HG03520 (cell line): Measurements from ENCODE around the gene IL1B.
A peak's percentile ranks its signal among the peaks of the same experiment; 100 is the strongest.

Experiments
- ATAC-seq: cut with Tn5 transposase; IDR thresholded peaks from one replicate; pipeline ENCODE4 v1.9.1; 2021; ENCODE audit warnings: mild to moderate bottlenecking, moderate library complexity; ENCODE audit not compliant: unreplicated experiment

Gene IL1B

GRCh38 chr2:112830682-112831512 is 5.7 kb downstream of the IL1B start:
- ATAC-seq: no peak

- no peak for ATAC-seq
These were observed 6.5 kb downstream of the IL1B start for GRCh38 chr2:112829961-112830681.

- ATAC-seq: no peak
These were observed 7.2 kb downstream of the IL1B start for GRCh38 chr2:112829101-112829960.

GRCh38 chr2:112828251-112828691 is 8.3 kb downstream of the IL1B start:
- no peak for ATAC-seq

GRCh38 chr2:112827604-112828185 is 8.9 kb downstream of the IL1B start:
- no peak for ATAC-seq

GRCh38 chr2:112827009-112827408 is 9.6 kb downstream of the IL1B start:
- no peak for ATAC-seq

- ATAC-seq: no peak
These were observed 10.9 kb downstream of the IL1B start for GRCh38 chr2:112825706-112826105.

GRCh38 chr2:112824694-112825085 is 11.9 kb downstream of the IL1B start:
- no peak for ATAC-seq

GRCh38 chr2:112821682-112822081 is 14.9 kb downstream of the IL1B start:
- no peak for ATAC-seq

GRCh38 chr2:112821142-112821541 is 15.4 kb downstream of the IL1B start:
- no peak for ATAC-seq

- no peak for ATAC-seq
These were observed 16.2 kb downstream of the IL1B start for GRCh38 chr2:112820343-112820742.

GRCh38 chr2:112819081-112819480 is 17.5 kb downstream of the IL1B start:
- no peak for ATAC-seq

GRCh38 chr2:112818094-112818902 is 18.3 kb downstream of the IL1B start:
- ATAC-seq: no peak

GRCh38 chr2:112817082-112817689 is 19.4 kb downstream of the IL1B start:
- no peak for ATAC-seq

- no peak for ATAC-seq
These were observed 22.3 kb downstream of the IL1B start for GRCh38 chr2:112814278-112814677.

GRCh38 chr2:112813280-112813966 is 23.2 kb downstream of the IL1B start:
- no peak for ATAC-seq

- ATAC-seq: peak; percentile 55
These were observed 24.0 kb downstream of the IL1B start for GRCh38 chr2:112812318-112813267.

- no peak for ATAC-seq
These were observed 24.7 kb downstream of the IL1B start for GRCh38 chr2:112811841-112812306.
